ENCODE results near the gene GLYATL2. TPM values are rescaled to one million over a fixed set of nuclear protein-coding genes. Genes with fewer than 3 reads are reported as not detected.

Gene GLYATL2
- polyA plus RNA-seq, 6 donors from 2014 or later: 0.18 TPM; not detected in 5

GRCh38 chr11:58787903-58788302 is 56.6 kb downstream of the GLYATL2 start:
- Mint-ChIP-seq H3K27ac (no peak overlapping the region), H3K27me3 (peaks cover 0 to 8% (median 0%) of the 10 kb centered on the region in 3 donors), H3K36me3 (no peaks in the 10 kb centered on the region), H3K4me1 (no peaks in the 10 kb centered on the region), H3K9me3 (peaks cover 0 to 17% (median 7%) of the 10 kb centered on the region in 7 donors), H3K4me3 (no peak overlapping the region)
- DNase-seq: no peak
- no peak for ATAC-seq (ENCODE audit: low read depth in 2 of 2)

- H3K4me3 Mint-ChIP-seq: no peak overlapping the region
- ATAC-seq (ENCODE audit: low read depth in 2 of 2): no peak
- DNase-seq: no peak
- no peaks in the 10 kb centered on the region for H3K4me1 Mint-ChIP-seq
- H3K36me3 Mint-ChIP-seq: no peaks in the 10 kb centered on the region
- peaks cover 0 to 8% (median 0%) of the 10 kb centered on the region in 3 donors for H3K27me3 Mint-ChIP-seq
- no peak overlapping the region for H3K27ac Mint-ChIP-seq
- H3K9me3 Mint-ChIP-seq: peaks cover 0 to 5% (median 0%) of the 10 kb centered on the region in 7 donors
Observed at GRCh38 chr11:58786693-58787092, 57.8 kb downstream of the GLYATL2 start.

GRCh38 chr11:58784995-58785394 is 59.5 kb downstream of the GLYATL2 start:
- Mint-ChIP-seq H3K4me3 (no peak overlapping the region), H3K4me1 (no peaks in the 10 kb centered on the region), H3K9me3 (peaks cover 0 to 5% (median 0%) of the 10 kb centered on the region in 7 donors), H3K27ac (no peak overlapping the region), H3K27me3 (peaks cover 0 to 5% (median 0%) of the 10 kb centered on the region in 3 donors), H3K36me3 (no peaks in the 10 kb centered on the region)
- no peak for DNase-seq
- no peak for ATAC-seq (ENCODE audit: low read depth in 2 of 2)

Other genes with a start within 250 kb of the GLYATL2 start
- under 1 TPM in 3 of 6 donors, not detected in 3; 0.15 to 0.35 (median 0.28) TPM for gene CNTF, start 222.0 kb downstream of the GLYATL2 start, polyA plus RNA-seq (ENCODE audit: low read depth in 6 of 6)
- not detected for gene GLYAT, start 112.8 kb downstream of the GLYATL2 start, polyA plus RNA-seq (ENCODE audit: low read depth in 6 of 6)
- under 1 TPM in 5 of 6 donors, not detected in 1; 0.15 to 0.79 (median 0.31) TPM for gene GLYATL1, start 94.8 kb upstream of the GLYATL2 start, polyA plus RNA-seq (ENCODE audit: low read depth in 6 of 6)
- 1 to 10 TPM in 4 of 6 donors, under 1 TPM in 1, not detected in 1; 0.52 to 2.4 (median 1.6) TPM for gene GLYATL1B, start 241.6 kb upstream of the GLYATL2 start, polyA plus RNA-seq (ENCODE audit: low read depth in 6 of 6)